ENCODE results near the gene MOB1B.
A peak's percentile ranks its signal among the peaks of the same experiment; 100 is the strongest.
"Not testable (repeated sequence)": the region's sequence is repeated elsewhere in the genome, so short reads cannot be mapped to it uniquely, and the experiment has no call there.

Gene MOB1B

DNA sequence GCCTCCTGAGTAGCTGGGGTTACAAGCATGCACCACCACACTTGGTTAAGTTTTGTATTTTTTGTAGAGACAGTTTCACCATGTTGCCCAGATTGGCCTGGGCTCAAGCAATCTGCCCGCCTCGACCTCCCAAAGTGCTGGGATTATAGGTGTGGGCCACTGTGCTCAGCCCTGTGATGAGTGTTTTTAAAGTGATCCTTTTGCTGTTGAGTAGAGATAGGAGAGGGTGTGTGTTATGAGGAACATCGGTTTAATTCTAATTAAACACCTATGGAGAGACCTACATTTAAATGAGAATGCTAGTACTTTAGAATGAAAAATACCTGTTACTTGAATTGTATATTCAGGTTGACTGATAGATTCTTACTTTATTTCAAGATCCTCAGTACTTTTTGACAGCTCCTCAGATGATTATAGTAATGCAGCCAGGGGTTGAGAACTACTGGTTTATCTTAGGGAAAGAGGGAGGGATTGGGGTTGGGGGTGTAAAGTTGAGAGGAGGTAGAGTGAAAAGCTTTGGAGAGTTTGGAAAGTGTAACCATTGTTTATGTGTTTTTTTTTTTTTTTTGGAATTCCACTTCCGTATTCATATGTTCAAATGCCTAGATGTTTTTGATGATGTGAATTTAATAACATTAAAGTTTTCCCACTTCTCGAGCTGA lies 54.5 kb downstream of the MOB1B start:
- no peak for DNase-seq (ENCODE audit: low read depth)

GRCh38 chr4:70958681-70959080 lies 56.5 kb downstream of the MOB1B start:
- DNase-seq (ENCODE audit: low read depth), result no peak

GRCh38 chr4:70969076-70969475 lies 66.9 kb downstream of the MOB1B start:
- DNase-seq (ENCODE audit: low read depth), result no peak

DNA sequence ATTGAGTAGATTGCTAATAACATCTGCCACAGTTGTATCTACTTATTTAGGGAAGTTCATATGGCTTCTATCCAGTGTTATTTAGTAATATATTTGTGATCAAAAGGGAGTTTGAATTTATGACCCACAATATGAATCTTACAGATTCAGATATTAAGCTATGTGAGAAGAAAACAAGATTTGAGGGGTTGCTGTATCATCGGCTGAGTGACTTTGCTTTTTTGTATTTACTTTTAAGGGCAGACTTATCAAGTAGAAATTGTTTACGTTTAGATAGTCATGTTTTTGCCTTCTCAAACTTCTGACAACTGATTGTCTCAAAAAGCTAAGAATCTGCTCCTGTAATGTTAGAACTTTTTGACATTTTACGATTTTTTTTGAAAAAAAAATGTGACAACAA lies 74.1 kb downstream of the MOB1B start:
- DNase-seq (ENCODE audit: low read depth), result no peak

DNA sequence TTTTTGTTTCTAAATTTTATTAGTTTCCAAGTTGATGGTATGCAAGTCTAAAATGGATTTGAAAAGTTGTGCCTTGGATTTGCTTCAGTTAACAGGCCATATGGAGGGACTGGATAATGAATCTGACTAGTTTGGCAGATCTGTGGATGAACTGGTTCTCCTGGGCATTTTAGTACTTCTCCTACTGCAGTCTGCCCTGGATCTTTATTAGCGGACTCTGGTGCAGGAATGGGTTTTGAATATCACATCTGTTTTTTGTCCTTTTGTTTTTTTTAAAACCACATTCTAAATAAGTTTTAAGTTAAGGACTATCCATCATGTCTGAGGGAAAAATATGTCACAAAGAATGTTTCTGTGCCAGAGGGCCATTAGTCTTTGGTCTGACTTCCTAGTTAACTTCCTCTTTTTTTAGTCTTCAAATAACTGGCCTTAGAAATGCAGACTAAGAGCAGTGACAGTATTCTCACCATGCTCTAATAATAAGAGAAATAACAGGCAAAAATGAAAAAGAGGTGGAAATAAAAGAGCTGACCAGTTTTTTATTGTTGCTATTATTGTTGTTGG lies 77.4 kb downstream of the MOB1B start:
- DNase-seq (ENCODE audit: low read depth), result no peak

- no peak for DNase-seq (ENCODE audit: low read depth)
Observed at GRCh38 chr4:70980196-70980595, 78.0 kb downstream of the MOB1B start.

DNA sequence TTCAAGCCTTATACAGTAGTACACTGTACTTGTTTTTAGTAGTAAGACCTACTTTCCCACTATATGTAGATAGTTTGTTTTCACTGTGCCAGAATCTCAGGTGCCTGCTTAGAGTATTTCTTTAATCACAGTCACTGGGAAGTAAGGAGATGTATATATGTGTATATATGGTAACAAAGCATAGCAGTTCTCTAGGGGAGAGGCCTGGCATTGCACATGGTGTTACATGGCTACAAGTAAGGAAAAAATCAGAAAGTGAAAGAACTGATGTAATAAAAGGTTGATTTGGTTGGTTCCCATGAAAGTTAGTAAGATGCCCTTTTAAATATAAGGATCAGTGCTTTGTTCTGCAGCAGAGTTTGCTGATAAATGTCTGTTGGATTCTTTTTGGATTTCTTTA lies 81.9 kb downstream of the MOB1B start:
- DNase-seq (ENCODE audit: low read depth), result no peak

- DNase-seq (ENCODE audit: low read depth), result no peak
Observed at GRCh38 chr4:70984589-70984988, 82.4 kb downstream of the MOB1B start.

GRCh38 chr4:70991596-70991995 lies 89.4 kb downstream of the MOB1B start:
- DNase-seq (ENCODE audit: low read depth), result no peak

DNA sequence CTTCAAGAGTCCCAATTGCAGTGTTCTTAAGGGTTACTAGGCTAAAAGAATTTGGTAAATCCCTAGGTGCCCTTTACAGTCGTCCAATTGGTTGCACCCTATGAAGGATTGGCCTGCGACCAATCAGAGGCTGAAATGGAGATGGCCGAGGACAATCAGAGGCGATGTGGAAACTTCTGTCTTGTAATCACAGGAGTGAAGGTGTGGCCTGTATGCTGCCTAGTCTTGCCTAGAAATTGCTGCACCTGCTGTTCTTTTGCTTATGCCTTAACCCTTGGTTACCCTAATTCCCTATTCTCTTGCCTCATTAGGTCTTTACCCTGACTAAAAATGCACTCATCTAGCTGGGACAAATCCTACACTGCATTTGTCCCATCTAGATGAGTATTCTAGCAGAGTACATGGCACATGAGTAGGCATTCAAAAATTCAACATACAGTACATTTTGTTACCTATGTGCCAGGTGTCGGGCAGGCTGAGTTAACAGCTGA lies 90.3 kb downstream of the MOB1B start:
- DNase-seq (ENCODE audit: low read depth), result no peak

DNA sequence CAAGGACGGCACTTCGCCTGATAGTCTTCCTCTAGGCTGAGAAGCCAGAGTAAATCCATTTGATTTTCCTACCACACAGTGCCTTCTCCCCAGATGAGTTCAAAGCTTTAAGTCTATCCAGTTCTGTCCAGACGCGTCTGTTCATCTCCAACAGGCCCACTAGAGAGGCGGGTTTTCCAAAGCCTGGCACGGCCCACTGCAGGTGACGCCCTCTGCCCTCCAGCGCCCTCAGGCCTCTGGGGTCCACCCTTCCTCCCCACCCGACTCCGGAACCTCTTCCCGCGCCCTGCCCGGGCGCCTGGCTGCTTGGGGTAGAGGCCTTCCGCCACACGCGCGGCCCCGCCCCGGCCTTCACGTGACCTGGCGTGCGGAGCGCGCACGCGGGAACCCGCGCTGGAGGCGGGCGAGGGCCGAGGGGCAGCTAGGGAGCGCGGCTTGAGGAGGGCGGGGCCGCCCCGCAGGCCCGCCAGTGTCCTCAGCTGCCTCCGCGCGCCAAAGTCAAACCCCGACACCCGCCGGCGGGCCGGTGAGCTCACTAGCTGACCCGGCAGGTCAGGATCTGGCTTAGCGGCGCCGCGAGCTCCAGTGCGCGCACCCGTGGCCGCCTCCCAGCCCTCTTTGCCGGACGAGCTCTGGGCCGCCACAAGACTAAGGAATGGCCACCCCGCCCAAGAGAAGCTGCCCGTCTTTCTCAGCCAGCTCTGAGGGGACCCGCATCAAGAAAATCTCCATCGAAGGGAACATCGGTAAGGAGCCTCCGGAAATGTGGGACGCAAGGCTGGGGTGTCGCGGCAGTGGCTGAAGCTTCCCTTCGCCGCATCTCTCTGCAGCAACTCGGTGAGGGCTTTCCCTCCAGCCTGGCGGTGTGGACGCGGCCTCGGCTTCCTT lies 91.3 kb downstream of the MOB1B start, which contains the start of gene DCK:
TSS of gene DCK (plus strand) at position 469 of the 888 bp plus-strand sequence. CDS start at position 656, 187 bp downstream.
- peak; percentile 74 for DNase-seq (ENCODE audit: low read depth)

GRCh38 chr4:70994069-70994366 lies 91.8 kb downstream of the MOB1B start:
- DNase-seq (ENCODE audit: low read depth), result no peak

GRCh38 chr4:70994387-70995099 lies 92.4 kb downstream of the MOB1B start:
- no peak for DNase-seq (ENCODE audit: low read depth)

- no peak for DNase-seq (ENCODE audit: low read depth)
Observed at GRCh38 chr4:70996018-70996360, 93.8 kb downstream of the MOB1B start.

DNA sequence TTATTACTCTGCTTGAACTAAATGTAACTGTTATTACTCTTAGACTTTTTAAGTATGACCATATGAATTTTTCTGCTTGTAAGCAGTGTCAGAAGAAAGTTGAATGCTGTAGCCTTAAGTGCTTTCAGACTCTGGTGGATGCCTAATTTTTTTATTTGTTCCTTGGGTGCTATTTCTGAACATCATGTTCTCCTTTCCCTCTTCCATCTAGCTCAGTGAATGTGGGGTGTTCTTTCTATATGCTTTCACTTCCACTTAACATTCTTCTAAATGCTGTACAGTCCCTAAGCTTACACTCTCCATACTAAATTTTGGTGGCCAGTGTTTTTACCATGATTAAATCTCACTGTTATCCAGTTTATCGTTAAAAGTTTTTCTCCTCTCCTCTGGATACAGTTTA lies 94.9 kb downstream of the MOB1B start:
- no peak for DNase-seq (ENCODE audit: low read depth)

DNA sequence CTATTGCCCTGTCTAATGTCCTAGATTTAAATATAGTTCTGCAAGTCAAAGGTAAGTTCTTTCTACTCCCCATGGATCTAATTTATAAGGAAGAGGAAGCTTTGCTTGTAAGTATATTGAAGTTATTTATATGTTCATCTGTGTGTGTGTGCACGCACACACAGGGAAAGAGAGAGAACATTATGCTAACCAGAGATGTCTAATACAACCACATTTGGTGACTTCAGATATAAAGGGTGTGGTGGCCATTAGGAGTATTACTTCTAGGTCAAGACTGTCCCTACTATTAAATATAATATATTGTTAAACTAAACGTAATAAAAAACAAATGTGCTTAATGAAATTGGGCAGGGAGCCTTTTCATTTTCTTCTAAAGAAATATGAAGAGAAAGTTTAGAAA lies 95.4 kb downstream of the MOB1B start:
- no peak for DNase-seq (ENCODE audit: low read depth)

- DNase-seq (ENCODE audit: low read depth), result not testable (repeated sequence)
Observed at GRCh38 chr4:70999639-71000038, 97.5 kb downstream of the MOB1B start.

- not testable (repeated sequence) for DNase-seq (ENCODE audit: low read depth)
Observed at GRCh38 chr4:71001363-71001762, 99.2 kb downstream of the MOB1B start.

DNA sequence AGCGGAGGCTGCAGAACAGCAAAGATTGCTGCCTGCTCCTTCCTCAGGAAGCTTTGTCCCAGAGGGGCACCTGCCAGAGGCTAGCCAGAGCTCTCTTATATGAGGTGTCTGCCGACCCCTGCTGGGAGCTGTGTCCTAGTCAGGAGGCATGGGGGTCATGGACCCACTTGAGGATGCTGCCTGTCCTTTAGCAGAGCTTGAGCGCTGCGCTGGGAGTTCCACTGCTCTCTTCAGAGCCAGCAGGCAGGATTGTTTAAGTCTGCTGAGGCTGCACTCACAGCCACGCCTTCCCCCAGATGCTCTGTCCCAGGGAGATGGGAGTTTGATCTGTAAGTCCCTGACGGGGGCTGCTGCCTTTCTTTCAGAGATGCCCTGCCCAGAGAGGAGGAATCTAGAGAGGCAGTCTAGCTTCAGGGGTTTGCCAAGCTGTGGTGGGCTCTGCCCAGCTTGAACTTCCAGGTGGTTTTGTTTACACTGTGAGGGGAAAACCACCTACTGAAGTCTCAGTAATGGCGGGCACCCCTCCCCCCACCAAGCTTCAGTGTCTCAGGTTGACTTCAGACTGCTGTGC lies 102.2 kb downstream of the MOB1B start:
- DNase-seq (ENCODE audit: low read depth), result peak; percentile 42

- DNase-seq (ENCODE audit: low read depth), result not testable (repeated sequence)
Observed at GRCh38 chr4:71005025-71005424, 102.9 kb downstream of the MOB1B start.

GRCh38 chr4:71006203-71006907 lies 104.2 kb downstream of the MOB1B start:
- no peak for DNase-seq (ENCODE audit: low read depth)

Data from T follicular helper cell (primary cell).